Neural cell (in vitro differentiated cells): ENCODE results near the gene MDP1. TPM values are rescaled to one million over a fixed set of nuclear protein-coding genes. Genes with fewer than 3 reads are reported as not detected.

Experiments
- H2AFZ ChIP-seq: fragments of 200-600, 300-800 bp; sonication (generic), shearing (Covaris generic); 2 replicates; pipeline ENCODE4 v1.6.0; 2014; ENCODE audit warnings: low read depth, mild to moderate bottlenecking, antibody characterized with exemption, low read length, moderate library complexity
- H3F3A ChIP-seq: fragments of 200-600 bp; shearing (Covaris generic); 2 replicates; pipeline ENCODE4 v1.6.1; 2016; ENCODE audit warnings: mild to moderate bottlenecking, moderate library complexity, mixed read lengths, antibody characterized with exemption, low read length; ENCODE audit not compliant: insufficient read depth, poor library complexity, severe bottlenecking
- H3K27ac ChIP-seq: fragments of 200-600, 300-800 bp; sonication (generic), shearing (Covaris generic); 2 replicates; pipeline ENCODE4 v1.5.1; 2014; ENCODE audit warnings: mild to moderate bottlenecking, low read length, moderate library complexity
- H3K27me3 ChIP-seq: fragments of 300-800, 200-600 bp; sonication (generic), shearing (Covaris generic); 2 replicates; pipeline ENCODE4 v1.6.0; 2014; ENCODE audit warnings: mild to moderate bottlenecking, low read depth, low read length, moderate library complexity; ENCODE audit not compliant: insufficient read depth
- H3K36me3 ChIP-seq: fragments of 300-800, 200-600 bp; sonication (generic), shearing (Covaris generic); 2 replicates; pipeline ENCODE4 v1.5.1; 2014; ENCODE audit warnings: mild to moderate bottlenecking, antibody characterized with exemption, low read length, moderate library complexity; ENCODE audit not compliant: insufficient read depth
- H3K4me2 ChIP-seq: fragments of 300-800, 200-600 bp; sonication (generic), shearing (Covaris generic); 2 replicates; pipeline ENCODE4 v1.6.0; 2014; ENCODE audit warnings: mild to moderate bottlenecking, low read length
- H3K4me3 ChIP-seq: fragments of 300-800, 200-600 bp; sonication (generic), shearing (Covaris generic); 2 replicates; pipeline ENCODE4 v1.5.1; 2014; ENCODE audit warnings: mild to moderate bottlenecking, low read length, moderate library complexity
- H3K79me2 ChIP-seq: fragments of 200-600 bp; shearing (Covaris generic); replicated peaks from 2 replicates; pipeline ENCODE4 v1.6.0; 2014; ENCODE audit warnings: mild to moderate bottlenecking, low read length, moderate library complexity; ENCODE audit not compliant: insufficient read depth
- H3K9ac ChIP-seq: fragments of 300-800, 200-600 bp; sonication (generic), shearing (Covaris generic); 2 replicates; pipeline ENCODE4 v1.6.1; 2016; ENCODE audit warnings: mild to moderate bottlenecking, low read length, mixed read lengths
- H3K9me2 ChIP-seq: fragments of 200-600 bp; shearing (Covaris generic); 2 replicates; pipeline ENCODE4 v1.6.1; 2016; ENCODE audit warnings: mild to moderate bottlenecking, low read length, mixed read lengths; ENCODE audit not compliant: insufficient read depth
- H3K9me3 ChIP-seq: fragments of 200-600, 300-800 bp; sonication (generic), shearing (Covaris generic); 2 replicates; pipeline ENCODE4 v1.6.1; 2016; ENCODE audit warnings: mild to moderate bottlenecking, mixed run types, low read length, moderate library complexity, mixed read lengths
- H4K20me1 ChIP-seq: fragments of 200-600 bp; shearing (Covaris generic); 2 replicates; pipeline ENCODE4 v1.6.1; 2016; ENCODE audit warnings: mild to moderate bottlenecking, mixed run types; ENCODE audit not compliant: insufficient read depth
- CTCF ChIP-seq: fragments of 450-650 bp; IDR thresholded peaks from 2 replicates; pipeline ENCODE4 v1.5.1; 2014; ENCODE audit warnings: antibody characterized with exemption, mild to moderate bottlenecking, moderate library complexity; ENCODE audit not compliant: poor library complexity, severe bottlenecking
- EP300 ChIP-seq: fragments of 450-650 bp; conservative IDR thresholded peaks from 2 replicates; pipeline ENCODE4 v1.6.1; 2014; ENCODE audit warnings: antibody characterized with exemption, mild to moderate bottlenecking, moderate library complexity; ENCODE audit not compliant: poor library complexity, severe bottlenecking
- EZH2 ChIP-seq: fragments of 200-600, 300-800 bp; shearing (Covaris generic), sonication (generic); IDR thresholded peaks from 2 replicates; pipeline ENCODE4 v1.6.1; 2014; ENCODE audit warnings: antibody characterized with exemption, low read length, borderline replicate concordance, mild to moderate bottlenecking; ENCODE audit not compliant: insufficient read depth, poor library complexity, severe bottlenecking
- MXI1 ChIP-seq: fragments of 450-650 bp; conservative IDR thresholded peaks from 2 replicates; pipeline ENCODE4 v1.6.1; 2014; ENCODE audit warnings: antibody characterized with exemption, mild to moderate bottlenecking; ENCODE audit not compliant: poor library complexity, severe bottlenecking
- POLR2AphosphoS5 ChIP-seq: IDR thresholded peaks from 2 replicates; pipeline ENCODE4 v1.6.1; 2012
- RAD21 ChIP-seq: fragments of 450-650 bp; conservative IDR thresholded peaks from 2 replicates; pipeline ENCODE4 v1.6.1; 2014; ENCODE audit warnings: antibody characterized with exemption, mild to moderate bottlenecking, moderate library complexity
- REST ChIP-seq: IDR thresholded peaks from 2 replicates; pipeline ENCODE4 v1.6.1; 2012; ENCODE audit warnings: borderline replicate concordance
- SMC3 ChIP-seq: fragments of 450-650 bp; conservative IDR thresholded peaks from 2 replicates; pipeline ENCODE4 v1.6.1; 2014; ENCODE audit warnings: antibody characterized with exemption, mild to moderate bottlenecking, moderate library complexity; ENCODE audit not compliant: poor library complexity
- TAF1 ChIP-seq: IDR thresholded peaks from 2 replicates; pipeline ENCODE4 v1.6.1; 2012; ENCODE audit warnings: low read depth
- polyA plus RNA-seq: library from polyadenylated mRNA; depleted of rRNA; stranded (reverse); fragments of >200 nt; gene quantifications from 2 replicates; pipeline ENCODE4 v1.2.3, GENCODE V29; 2014

The MDP1 gene
- polyA plus RNA-seq, 1 donor from 2014 or later = 94.2 TPM

GRCh38 chr14:24213866-24214662 is 1.8 kb downstream of the MDP1 start:
- H3K4me2 ChIP-seq = peak overlapping the region; percentile 41
- no peaks in the 10 kb centered on the region for H3K27me3 ChIP-seq
- no peaks in the 10 kb centered on the region for H3F3A ChIP-seq
- H4K20me1 ChIP-seq = no peaks in the 10 kb centered on the region
- H3K27ac ChIP-seq = peak overlapping the region; percentile 92
- H2AFZ ChIP-seq = no peak overlapping the region
- no peak for TF ChIP-seq SMC3
- no peak for TF ChIP-seq POLR2AphosphoS5
- no peak for TF ChIP-seq CTCF
- no peak for TF ChIP-seq TAF1
- no peak for TF ChIP-seq REST
- TF ChIP-seq RAD21 = no peak
- TF ChIP-seq EZH2 = no peak
- no peaks in the 10 kb centered on the region for H3K36me3 ChIP-seq
- no peaks in the 10 kb centered on the region for H3K9me3 ChIP-seq
- H3K9ac ChIP-seq = peak overlapping the region; percentile 88
- H3K9me2 ChIP-seq = no peaks in the 10 kb centered on the region
- H3K79me2 ChIP-seq = peaks cover 2% of the 10 kb centered on the region
- H3K4me3 ChIP-seq = peak overlapping the region; percentile 86

- H3K9me2 ChIP-seq = no peaks in the 10 kb centered on the region
Observed at GRCh38 chr14:24212924-24213865, 2.7 kb downstream of the MDP1 start, which contains the start of gene CHMP4A. Gene CHMP4A (minus strand): TSS chr14:24213488. CDS start chr14:24213439, 49 bp downstream.

More at GRCh38 chr14:24212924-24213865, 2.7 kb downstream of the MDP1 start, which contains the start of gene CHMP4A:
- Histone ChIP-seq H3K27ac (peak within 1 kb of the TSS; percentile 92), H3F3A (no peaks in the 10 kb centered on the region), H4K20me1 (no peaks in the 10 kb centered on the region), H3K27me3 (no peaks in the 10 kb centered on the region), H3K9ac (peak within 1 kb of the TSS; percentile 88), H3K36me3 (no peaks in the 10 kb centered on the region), H3K4me3 (peak within 1 kb of the TSS; percentile 86), H3K9me3 (no peaks in the 10 kb centered on the region), H3K79me2 (peaks cover 2% of the 10 kb centered on the region), H3K4me2 (peak within 1 kb of the TSS; percentile 41), H2AFZ (peak within 1 kb of the TSS; percentile 52)
- peak; percentile 32 for TF ChIP-seq RAD21
- TF ChIP-seq POLR2AphosphoS5 = peak; percentile 98
- peak; percentile 86 for TF ChIP-seq MXI1
- no peak for TF ChIP-seq REST
- peak; percentile 54 for TF ChIP-seq EP300
- TF ChIP-seq TAF1 = peak; percentile 65
- peak; percentile 40 for TF ChIP-seq CTCF
- no peak for TF ChIP-seq SMC3
